Eye (tissue), 1 donor: Measurements from ENCODE around the gene PTEN.

Experiments used
- DNase-seq: peaks from one replicate; pipeline ENCODE4 v3.0.0-alpha.2; 2015

Gene PTEN

DNA sequence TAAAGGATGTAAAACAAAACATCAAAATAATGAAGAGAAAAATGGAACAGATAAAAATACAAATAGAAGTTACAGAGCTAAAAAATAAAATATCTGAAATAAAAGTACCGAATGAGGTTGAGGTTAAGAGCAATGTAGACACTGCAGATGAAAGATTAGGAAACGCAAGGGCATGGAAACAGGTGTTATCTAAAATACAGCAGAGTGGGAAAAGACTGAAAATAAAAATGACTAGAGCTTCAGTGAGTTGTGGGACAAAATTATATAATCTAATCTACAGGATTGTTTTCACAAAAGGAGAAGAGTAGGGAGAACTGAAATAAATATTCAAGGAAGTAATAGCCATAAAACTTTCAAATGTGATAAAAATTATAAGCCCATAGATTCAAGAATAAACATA lies 123.8 kb downstream of the PTEN start:
- DNase-seq = no peak

DNA sequence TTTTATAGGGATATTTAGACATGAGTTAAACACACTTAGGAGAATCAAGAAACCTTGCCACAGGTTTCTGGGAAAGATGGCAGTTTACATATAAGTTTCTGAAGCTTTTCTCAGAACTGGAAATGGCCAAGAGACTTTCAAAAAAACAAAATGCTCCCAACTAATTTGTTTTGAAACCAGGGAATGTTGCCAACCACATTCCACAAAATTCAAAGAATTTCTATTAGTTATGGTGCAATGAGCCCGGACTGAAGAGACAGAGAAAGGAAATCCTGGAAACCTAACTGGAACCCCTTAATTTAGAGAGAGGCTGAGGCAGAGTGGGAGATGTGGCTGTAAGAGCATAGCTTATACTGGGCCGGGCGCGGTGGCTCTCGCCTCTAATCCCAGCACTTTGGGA lies 128.5 kb downstream of the PTEN start:
- no peak for DNase-seq

GRCh38 chr10:88004451-88004850 lies 141.0 kb downstream of the PTEN start:
- DNase-seq = no peak

DNA sequence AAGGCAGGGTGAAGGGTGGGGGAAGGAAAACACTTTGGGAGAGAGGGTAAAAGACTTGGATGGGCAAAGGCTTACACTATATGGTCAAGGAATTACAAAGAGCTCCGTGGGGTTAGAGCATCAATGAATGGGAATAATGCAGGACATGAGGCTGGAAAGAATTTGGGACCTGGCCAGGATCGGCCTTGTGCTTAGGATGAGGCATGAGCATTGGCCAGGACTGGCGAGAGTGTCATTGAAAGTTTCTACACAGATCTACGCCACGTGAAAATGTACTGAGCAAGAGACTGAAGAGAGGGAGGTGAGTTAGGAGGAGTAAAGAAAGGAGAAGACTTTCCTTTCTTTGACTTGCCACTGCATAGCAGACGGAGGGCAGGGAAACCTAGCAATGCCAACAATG lies 142.8 kb downstream of the PTEN start:
- no peak for DNase-seq

GRCh38 chr10:88008866-88009470 lies 145.5 kb downstream of the PTEN start:
- no peak for DNase-seq

DNA sequence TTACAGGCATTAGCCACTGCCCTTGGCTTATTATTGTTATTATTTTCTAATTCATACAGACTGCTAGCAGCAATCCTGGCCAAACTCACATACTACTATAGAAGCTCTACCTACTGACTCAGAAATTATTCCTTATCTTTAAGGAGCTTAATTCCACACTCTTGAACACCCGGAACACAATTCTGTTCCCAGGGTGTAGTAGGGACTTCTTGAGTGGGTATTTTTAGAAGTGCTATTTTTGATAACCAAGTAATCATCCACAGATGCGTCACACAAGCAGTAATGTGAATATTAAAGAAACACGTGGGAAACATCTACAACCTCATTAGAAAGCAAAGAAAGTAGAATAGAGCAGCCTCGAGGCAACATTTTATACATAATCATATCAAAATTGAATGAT lies 149.2 kb downstream of the PTEN start:
- no peak for DNase-seq

DNA sequence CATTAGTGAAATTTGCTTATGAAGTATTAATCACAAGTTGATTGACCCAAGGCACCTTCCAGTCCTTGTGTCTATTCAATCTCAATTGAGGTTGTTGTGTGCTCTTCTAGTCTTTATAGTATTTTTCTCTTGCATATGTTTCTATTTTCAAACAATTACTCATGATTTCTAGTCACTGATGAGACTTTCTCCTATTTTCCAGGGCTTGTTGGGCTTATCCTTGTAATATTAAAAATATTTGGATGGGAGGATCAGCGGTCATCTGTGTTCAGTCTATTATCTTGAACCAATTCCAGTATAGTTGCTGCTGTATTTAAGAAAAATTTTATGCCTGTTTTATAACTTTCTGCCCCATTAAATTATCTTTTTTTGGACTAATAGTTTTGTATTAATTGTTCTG lies 154.4 kb downstream of the PTEN start:
- no peak for DNase-seq

DNA sequence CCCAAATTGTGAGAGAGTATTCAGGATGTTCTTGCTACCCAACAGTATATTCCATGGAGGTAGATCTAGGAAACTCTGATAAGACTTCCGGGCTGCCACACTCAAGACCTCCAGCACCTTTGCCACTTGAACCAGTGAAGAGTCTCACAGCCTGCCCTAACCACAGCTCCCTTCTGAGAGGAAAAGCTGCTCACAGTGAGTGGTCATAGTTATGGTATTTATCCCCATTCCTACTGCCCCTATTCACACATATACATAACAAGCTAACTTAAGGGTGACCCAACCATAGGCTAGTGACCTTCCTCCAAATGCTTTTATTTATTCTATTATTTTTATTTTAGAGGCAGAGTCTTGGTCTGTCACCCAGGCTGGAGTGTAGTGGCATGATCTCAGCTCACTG lies 156.3 kb downstream of the PTEN start:
- DNase-seq = no peak
